Thyroid gland (tissue), 4 donors: Measurements from ENCODE around the gene HSFX2. TPM values are rescaled to one million over a fixed set of nuclear protein-coding genes. Genes with fewer than 3 reads are reported as not detected.
"Not testable (repeated sequence)": the region's sequence is repeated elsewhere in the genome, so short reads cannot be mapped to it uniquely, and the experiment has no call there.

Source experiments
- DNase-seq, 2 donors: peaks; one replicate each; pipeline ENCODE4 v3.0.0-alpha.2; 2019
- H3K27ac ChIP-seq, 3 donors: fragments of 200-600 bp; sonication (generic); 1 replicate in 2 of 3; 2 replicates in 1 of 3; pipeline ENCODE4 v1.5.1; 2016 to 2019; ENCODE audit warnings: mild to moderate bottlenecking in 1 of 3, moderate library complexity in 1 of 3
- H3K27me3 ChIP-seq: fragments of 200-600 bp; sonication (generic); one replicate; pipeline ENCODE4 v1.5.1; 2019
- H3K36me3 ChIP-seq, 2 donors: fragments of 200-600 bp; sonication (generic); one replicate each; pipeline ENCODE4 v1.5.1; 2016 to 2019
- H3K4me1 ChIP-seq, 2 donors: fragments of 200-600 bp; sonication (generic); one replicate each; pipeline ENCODE4 v1.5.1; 2017 to 2019
- H3K4me3 ChIP-seq, 3 donors: fragments of 200-600 bp; sonication (generic); replicated peaks in 1 of 3; 1 replicate in 2 of 3; 2 replicates in 1 of 3; pipeline ENCODE4 v1.5.1; 2016; ENCODE audit warnings: mild to moderate bottlenecking in 1 of 3
- H3K9me3 ChIP-seq: fragments of 200-600 bp; sonication (generic); one replicate; pipeline ENCODE4 v1.5.1; 2017
- CTCF ChIP-seq, 6 experiments: fragments of 200-600 bp in 3 of 6; fragments of 450-650 bp in 3 of 6; sonication (generic) in 3 of 6; IDR thresholded peaks; one replicate each; pipeline ENCODE4 v1.5.1; 2016 to 2019; ENCODE audit warnings: antibody characterized with exemption in 6 of 6, mild to moderate bottlenecking in 2 of 6, inconsistent platforms in 1 of 6, moderate library complexity in 1 of 6
- POLR2A ChIP-seq, 2 donors: fragments of 450-650 bp; IDR thresholded peaks; one replicate each; pipeline ENCODE4 v1.6.1; 2017; ENCODE audit warnings: antibody characterized with exemption in 2 of 2, mild to moderate bottlenecking in 2 of 2, moderate library complexity in 1 of 2
- WGBS, 2 donors: methylation state at CpG; one replicate each; pipeline ENCODE4 v1.1.5; 2017; 5-methylcytosine and 5-hydroxymethylcytosine counted together
- intact Hi-C: fragments of 100-400 bp; cut with DNase I; formaldehyde crosslinking; loops from one replicate; pipeline ENCODE4 v1.15.1; 2023
- total RNA-seq, 4 donors: library from RNA; depleted of rRNA; stranded (reverse); fragments of >200 nt; gene quantifications; one replicate each; pipeline ENCODE4 v1.2.3, GENCODE V29; 2016

The HSFX2 gene
- total RNA-seq, 4 donors from 2014 or later, result 0.81 TPM; not detected in 3

- no peak overlapping the region for H3K4me3 ChIP-seq
- DNase-seq, result peak in 1 of 2 donors; percentile 2
- 69 to 85% methylated on average over 5 of the region's 7 CpGs for WGBS, 2 donors
These were observed 27.3 kb downstream of the HSFX2 start for GRCh38 chrX:149567621-149568417.

GRCh38 chrX:149563359-149563758 lies 31.8 kb downstream of the HSFX2 start:
- WGBS, 2 donors, result 99 to 100% methylated on average over 3 to 4 of the region's 4 CpGs
- Histone ChIP-seq H3K27ac (no peak overlapping the region), H3K36me3 (no peaks in the 10 kb centered on the region), H3K9me3 (no peaks in the 10 kb centered on the region), H3K4me1 (peaks cover 0 to 3% of the 10 kb centered on the region in 2 donors), H3K4me3 (no peak overlapping the region), H3K27me3 (no peaks in the 10 kb centered on the region)
- DNase-seq, result no peak
- intact Hi-C loops, result no loop called here
- no peak for TF ChIP-seq POLR2A (IDR thresholded peaks at IDR 0.05)
- no peak for TF ChIP-seq CTCF (IDR thresholded peaks at IDR 0.05)

More at GRCh38 chrX:149567621-149568417, 27.3 kb downstream of the HSFX2 start:
- Histone ChIP-seq H3K27me3 (no peaks in the 10 kb centered on the region), H3K36me3 (no peaks in the 10 kb centered on the region), H3K27ac (peak overlapping the region in 1 of 3 donors; percentile 29), H3K4me1 (peaks cover 0 to 3% of the 10 kb centered on the region in 2 donors), H3K9me3 (no peaks in the 10 kb centered on the region)
- no peak for TF ChIP-seq POLR2A (IDR thresholded peaks at IDR 0.05)
- no peak for TF ChIP-seq CTCF (IDR thresholded peaks at IDR 0.05)
- intact Hi-C loops, result no loop called here

- H3K4me1 ChIP-seq, H3K27me3 ChIP-seq, H3K4me3 ChIP-seq, intact Hi-C loops, H3K36me3 ChIP-seq, H3K27ac ChIP-seq, H3K9me3 ChIP-seq, DNase-seq: not testable (repeated sequence)
- no CpG with 5 or more reads among the region's 4 CpGs for WGBS, 2 donors
These were observed 39.9 kb downstream of the HSFX2 start for GRCh38 chrX:149555251-149555650.

GRCh38 chrX:149551939-149552248 lies 43.2 kb downstream of the HSFX2 start:
- DNase-seq, intact Hi-C loops, H3K27ac ChIP-seq, H3K4me1 ChIP-seq, H3K36me3 ChIP-seq, H3K4me3 ChIP-seq, H3K27me3 ChIP-seq, H3K9me3 ChIP-seq: not testable (repeated sequence)
- no CpG with 5 or more reads among the region's 6 CpGs for WGBS, 2 donors

GRCh38 chrX:149551245-149551938 lies 43.7 kb downstream of the HSFX2 start:
- H3K27ac ChIP-seq, intact Hi-C loops, H3K9me3 ChIP-seq, H3K4me3 ChIP-seq, H3K4me1 ChIP-seq, H3K27me3 ChIP-seq, DNase-seq, H3K36me3 ChIP-seq: not testable (repeated sequence)
- WGBS, 2 donors, result no CpG with 5 or more reads among the region's 4 CpGs

- H3K9me3 ChIP-seq, H3K36me3 ChIP-seq, DNase-seq, H3K4me3 ChIP-seq, H3K27me3 ChIP-seq, intact Hi-C loops, H3K27ac ChIP-seq, H3K4me1 ChIP-seq: not testable (repeated sequence)
- WGBS, 2 donors, result 89 to 100% methylated on average over 1 of the region's 1 CpG
These were observed 44.7 kb downstream of the HSFX2 start for GRCh38 chrX:149550454-149550853.

- intact Hi-C loops, H3K9me3 ChIP-seq, H3K36me3 ChIP-seq, H3K27ac ChIP-seq, H3K27me3 ChIP-seq, H3K4me1 ChIP-seq, DNase-seq, H3K4me3 ChIP-seq: not testable (repeated sequence)
- WGBS, 2 donors, result no CpG with 5 or more reads among the region's 6 CpGs
These were observed 45.4 kb downstream of the HSFX2 start, which contains the start of gene HSFX3 for GRCh38 chrX:149549701-149550100. TSS of gene HSFX3 (minus strand) at chrX:149549924. CDS start at chrX:149549852, 72 bp downstream.

GRCh38 chrX:149547782-149548181 lies 47.3 kb downstream of the HSFX2 start:
- H3K27ac ChIP-seq, H3K4me3 ChIP-seq, intact Hi-C loops, H3K4me1 ChIP-seq, DNase-seq, H3K9me3 ChIP-seq, H3K36me3 ChIP-seq, H3K27me3 ChIP-seq: not testable (repeated sequence)
- no CpG with 5 or more reads among the region's 3 CpGs for WGBS, 2 donors

- H3K27me3 ChIP-seq, intact Hi-C loops, H3K27ac ChIP-seq, H3K4me1 ChIP-seq, H3K36me3 ChIP-seq, H3K4me3 ChIP-seq, DNase-seq, H3K9me3 ChIP-seq: not testable (repeated sequence)
- 83% methylated on average over 1 of the region's 1 CpG; no CpG with 5 or more reads in 1 of the 2 donors for WGBS, 2 donors
These were observed 48.2 kb downstream of the HSFX2 start for GRCh38 chrX:149546962-149547361.

GRCh38 chrX:149545545-149546543 lies 49.3 kb downstream of the HSFX2 start:
- H3K4me1 ChIP-seq, intact Hi-C loops, DNase-seq, H3K27ac ChIP-seq, H3K9me3 ChIP-seq, H3K4me3 ChIP-seq, H3K36me3 ChIP-seq, H3K27me3 ChIP-seq: not testable (repeated sequence)
- 82 to 93% methylated on average over 5 to 10 of the region's 29 CpGs for WGBS, 2 donors
